Activated naive CD4-positive, alpha-beta T cell treated with Interleukin-2 at 50 U/mL for 16 hours (primary cell): ENCODE measurements around the gene CCDC188.

Experiments used
- DNase-seq: peaks from one replicate; pipeline ENCODE4 v3.0.0-alpha.2; 2020

CCDC188 gene

GRCh38 chr22:20147237-20147988 lies 3.4 kb downstream of the CCDC188 start:
- no peak for DNase-seq

GRCh38 chr22:20146777-20147176 lies 4.1 kb downstream of the CCDC188 start:
- no peak for DNase-seq

- no peak for DNase-seq
Measured at GRCh38 chr22:20145832-20146223, 5.0 kb downstream of the CCDC188 start.

- no peak for DNase-seq
Measured at GRCh38 chr22:20145206-20145831, 5.5 kb downstream of the CCDC188 start.

GRCh38 chr22:20143883-20144665 lies 6.8 kb downstream of the CCDC188 start:
- no peak for DNase-seq

GRCh38 chr22:20142711-20143621 lies 7.9 kb downstream of the CCDC188 start:
- no peak for DNase-seq

- no peak for DNase-seq
Measured at GRCh38 chr22:20141186-20142077, 9.4 kb downstream of the CCDC188 start.

- DNase-seq, result no peak
Measured at GRCh38 chr22:20140521-20140964, 10.3 kb downstream of the CCDC188 start.

GRCh38 chr22:20140107-20140445 lies 10.8 kb downstream of the CCDC188 start:
- DNase-seq, result no peak

GRCh38 chr22:20139391-20140106 lies 11.3 kb downstream of the CCDC188 start:
- DNase-seq, result no peak

GRCh38 chr22:20138868-20139267 lies 12.0 kb downstream of the CCDC188 start:
- no peak for DNase-seq

- DNase-seq, result no peak
Measured at GRCh38 chr22:20138417-20138738, 12.5 kb downstream of the CCDC188 start.

- DNase-seq, result no peak
Measured at GRCh38 chr22:20137671-20138416, 13.0 kb downstream of the CCDC188 start.

- no peak for DNase-seq
Measured at GRCh38 chr22:20137113-20137512, 13.7 kb downstream of the CCDC188 start.

- DNase-seq, result no peak
Measured at GRCh38 chr22:20136603-20136873, 14.3 kb downstream of the CCDC188 start.

GRCh38 chr22:20135806-20136602 lies 14.9 kb downstream of the CCDC188 start:
- DNase-seq, result no peak

GRCh38 chr22:20135265-20135664 lies 15.6 kb downstream of the CCDC188 start:
- no peak for DNase-seq

GRCh38 chr22:20133930-20134549 lies 16.8 kb downstream of the CCDC188 start:
- no peak for DNase-seq

GRCh38 chr22:20132686-20133246 lies 18.1 kb downstream of the CCDC188 start:
- no peak for DNase-seq
